Peyer's patch (tissue), 4 donors: ENCODE measurements around the gene MFRP.

Experiments used
- POLR2A ChIP-seq, 2 donors: fragments of 450-650 bp; IDR thresholded peaks; one replicate each; pipeline ENCODE4 v1.5.1; 2017; ENCODE audit warnings: antibody characterized with exemption in 2 of 2, mild to moderate bottlenecking in 2 of 2, moderate library complexity in 2 of 2
- TF ChIP-seq, protein P1 (sequence below), 6 experiments: fragments of 450-650 bp in 4 of 6; fragments of 200-600 bp in 2 of 6; sonication (generic) in 1 of 6; IDR thresholded peaks; one replicate each; pipeline ENCODE4 v1.5.1; 2017 to 2019; ENCODE audit warnings: antibody characterized with exemption in 6 of 6, mild to moderate bottlenecking in 3 of 6, moderate library complexity in 1 of 6

- TF ChIP-seq, protein P1, sequence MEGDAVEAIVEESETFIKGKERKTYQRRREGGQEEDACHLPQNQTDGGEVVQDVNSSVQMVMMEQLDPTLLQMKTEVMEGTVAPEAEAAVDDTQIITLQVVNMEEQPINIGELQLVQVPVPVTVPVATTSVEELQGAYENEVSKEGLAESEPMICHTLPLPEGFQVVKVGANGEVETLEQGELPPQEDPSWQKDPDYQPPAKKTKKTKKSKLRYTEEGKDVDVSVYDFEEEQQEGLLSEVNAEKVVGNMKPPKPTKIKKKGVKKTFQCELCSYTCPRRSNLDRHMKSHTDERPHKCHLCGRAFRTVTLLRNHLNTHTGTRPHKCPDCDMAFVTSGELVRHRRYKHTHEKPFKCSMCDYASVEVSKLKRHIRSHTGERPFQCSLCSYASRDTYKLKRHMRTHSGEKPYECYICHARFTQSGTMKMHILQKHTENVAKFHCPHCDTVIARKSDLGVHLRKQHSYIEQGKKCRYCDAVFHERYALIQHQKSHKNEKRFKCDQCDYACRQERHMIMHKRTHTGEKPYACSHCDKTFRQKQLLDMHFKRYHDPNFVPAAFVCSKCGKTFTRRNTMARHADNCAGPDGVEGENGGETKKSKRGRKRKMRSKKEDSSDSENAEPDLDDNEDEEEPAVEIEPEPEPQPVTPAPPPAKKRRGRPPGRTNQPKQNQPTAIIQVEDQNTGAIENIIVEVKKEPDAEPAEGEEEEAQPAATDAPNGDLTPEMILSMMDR (IDR thresholded peaks at IDR 0.05) = no peak
- TF ChIP-seq POLR2A (IDR thresholded peaks at IDR 0.05) = no peak
These were observed 26.7 kb downstream of the MFRP start for GRCh38 chr11:119319700-119320239.
